GM21360 (cell line): ENCODE data around the gene CYP4B1.

ENCODE experiments used
- ATAC-seq: cut with Tn5 transposase; IDR thresholded peaks from one replicate; pipeline ENCODE4 v1.9.1; 2021; ENCODE audit warnings: mild to moderate bottlenecking, moderate library complexity; ENCODE audit not compliant: unreplicated experiment

Gene CYP4B1

GRCh38 chr1:46793126-46793525 is 5.7 kb upstream of the CYP4B1 start:
- ATAC-seq = no peak

GRCh38 chr1:46797696-46798470 is 963 bp upstream of the CYP4B1 start:
- ATAC-seq = no peak

- ATAC-seq = no peak
Observed at GRCh38 chr1:46800742-46801141, 1.9 kb downstream of the CYP4B1 start.

DNA sequence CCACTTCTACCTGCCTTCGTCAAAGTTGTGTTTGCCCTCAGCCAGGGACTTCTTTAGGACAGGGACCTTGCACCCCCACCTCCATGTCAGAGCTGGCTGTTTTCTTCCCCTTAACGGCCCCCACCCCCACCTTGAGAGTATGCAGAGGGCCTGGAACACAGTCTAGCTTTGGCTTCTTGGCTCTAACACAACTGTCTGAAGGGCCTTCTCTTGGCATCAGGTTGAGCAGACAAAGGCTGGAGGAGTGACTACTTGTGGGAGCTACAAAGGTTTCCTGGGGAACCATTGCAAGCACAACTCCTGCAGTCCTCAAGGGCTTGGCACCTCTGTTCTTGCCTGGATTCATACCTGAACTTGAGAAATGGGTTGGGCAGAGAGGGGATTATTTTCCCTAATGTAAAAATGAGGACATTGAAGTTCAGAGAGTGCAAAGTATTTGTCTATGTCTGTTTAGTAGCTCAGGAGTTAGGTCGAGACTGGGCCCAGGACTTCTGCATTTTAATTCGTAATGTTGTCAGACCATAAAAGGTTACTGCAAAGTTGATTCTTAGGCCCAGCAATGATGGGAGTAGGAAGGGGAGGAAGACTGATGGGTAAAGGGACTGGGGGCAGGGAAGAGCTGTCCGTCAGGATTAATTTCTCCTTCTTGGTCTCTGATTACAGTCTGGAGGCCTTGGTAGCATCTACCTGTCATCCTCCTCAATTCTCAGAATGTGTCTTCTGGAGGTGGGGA is 2.6 kb downstream of the CYP4B1 start:
- ATAC-seq = no peak

- ATAC-seq = no peak
Observed at GRCh38 chr1:46802081-46802480, 3.2 kb downstream of the CYP4B1 start.

GRCh38 chr1:46802901-46803574 is 4.2 kb downstream of the CYP4B1 start:
- no peak for ATAC-seq

DNA sequence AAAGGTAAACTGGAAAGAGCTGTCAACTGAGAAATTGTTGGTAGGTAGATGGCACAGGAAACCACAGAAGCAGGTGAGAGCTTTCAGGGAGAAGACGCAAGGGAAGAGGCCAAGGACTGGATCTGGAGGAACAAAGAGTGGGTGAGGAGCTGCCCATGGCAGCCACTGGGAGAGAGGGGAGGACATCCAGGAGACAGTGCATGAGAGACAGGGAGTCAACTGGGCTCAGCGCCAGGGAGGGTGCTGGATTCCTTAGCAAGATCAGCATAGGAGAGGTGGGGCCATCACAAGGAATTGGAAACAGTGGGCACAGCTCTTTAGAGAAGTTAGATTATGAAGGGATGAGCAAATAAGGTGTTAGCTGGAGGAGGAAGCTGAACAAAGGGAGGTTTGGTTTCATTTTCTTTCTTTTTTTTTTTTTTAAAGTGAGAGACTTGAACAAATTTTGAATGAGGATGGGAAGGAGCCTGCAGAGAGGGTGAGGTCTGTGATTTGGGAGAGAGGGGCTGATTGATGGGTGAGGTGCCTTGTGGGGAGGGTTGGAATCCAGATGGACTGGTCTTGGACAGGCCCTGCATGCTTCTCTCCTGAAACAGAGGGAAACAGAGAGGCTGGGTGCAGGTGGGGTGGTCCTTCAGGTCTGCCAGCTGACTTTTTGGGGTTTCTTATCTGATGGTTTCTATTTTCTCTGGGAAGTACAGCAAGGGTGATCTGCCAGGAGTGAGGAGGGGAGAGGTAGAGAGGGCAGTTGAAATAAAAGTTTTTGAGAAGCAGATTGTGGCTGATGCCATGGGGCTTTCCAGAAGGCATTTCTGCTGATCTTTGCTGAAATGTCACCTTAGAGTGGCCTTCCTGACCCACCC is 5.4 kb downstream of the CYP4B1 start:
- no peak for ATAC-seq

GRCh38 chr1:46804926-46805325 is 6.1 kb downstream of the CYP4B1 start:
- ATAC-seq = no peak

GRCh38 chr1:46805755-46806154 is 6.9 kb downstream of the CYP4B1 start:
- ATAC-seq = no peak

- no peak for ATAC-seq
Observed at GRCh38 chr1:46806196-46807020, 7.6 kb downstream of the CYP4B1 start.

DNA sequence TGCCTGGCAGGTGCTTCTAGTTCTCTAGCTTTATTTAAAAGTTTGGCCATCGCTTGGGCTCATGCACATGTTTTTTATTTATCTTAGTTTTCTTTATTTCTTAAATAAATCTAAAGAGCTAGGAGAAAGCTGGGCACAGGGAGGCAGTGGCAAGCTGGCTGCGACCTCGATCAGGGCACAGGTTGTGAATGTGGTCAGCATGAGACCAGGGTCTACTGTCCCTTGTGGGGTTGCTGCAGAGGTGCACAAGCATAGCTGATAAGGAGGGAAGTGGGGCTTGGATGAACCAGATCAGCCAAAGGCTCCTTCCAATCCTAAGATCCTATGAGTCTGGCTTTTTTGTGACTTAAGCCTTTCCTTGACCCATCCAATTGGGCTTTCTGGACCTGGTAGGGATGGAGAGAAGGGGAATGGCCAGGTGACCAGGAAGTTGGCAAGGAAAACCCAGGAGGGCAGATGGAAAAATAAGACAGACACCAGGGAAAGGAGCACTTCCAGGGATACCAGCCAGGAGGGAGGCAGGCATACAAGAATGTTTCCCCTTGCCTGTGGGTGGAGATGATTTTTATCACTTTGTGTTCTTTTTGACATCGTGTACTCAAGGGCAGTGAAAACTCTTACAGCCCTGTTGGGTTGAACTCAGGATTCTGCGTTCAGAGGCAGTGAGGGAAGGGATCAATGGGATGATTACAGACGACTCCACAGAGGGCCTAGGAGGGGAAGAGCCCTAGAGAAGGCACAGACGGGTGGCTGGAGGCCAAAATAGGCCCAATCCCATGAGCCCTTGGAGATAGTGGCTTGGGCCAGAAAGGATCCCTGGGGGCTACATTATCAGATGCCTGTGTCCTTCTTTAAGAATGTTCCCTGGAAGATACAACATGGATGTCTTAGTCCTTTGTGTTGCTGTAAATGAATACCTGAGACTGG is 8.5 kb downstream of the CYP4B1 start:
- no peak for ATAC-seq

GRCh38 chr1:46809071-46809470 is 10.2 kb downstream of the CYP4B1 start:
- no peak for ATAC-seq

GRCh38 chr1:46809904-46810303 is 11.1 kb downstream of the CYP4B1 start:
- ATAC-seq = no peak

DNA sequence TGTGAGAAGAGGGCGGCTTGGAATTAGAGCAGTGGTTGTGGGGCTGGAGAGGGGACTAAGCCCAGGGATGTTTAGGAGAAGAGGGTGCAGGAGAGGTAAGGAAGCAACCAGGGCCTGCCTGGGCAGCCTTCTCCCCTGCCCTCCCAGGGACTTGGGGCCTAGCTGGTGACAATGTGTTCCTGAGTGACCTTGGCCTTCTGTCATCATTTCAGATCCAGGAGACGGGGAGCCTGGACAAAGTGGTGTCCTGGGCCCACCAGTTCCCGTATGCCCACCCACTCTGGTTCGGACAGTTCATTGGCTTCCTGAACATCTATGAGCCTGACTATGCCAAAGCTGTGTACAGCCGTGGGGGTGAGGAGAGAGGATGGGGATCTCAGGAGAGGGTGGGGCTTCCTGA is 11.8 kb downstream of the CYP4B1 start:
- no peak for ATAC-seq

DNA sequence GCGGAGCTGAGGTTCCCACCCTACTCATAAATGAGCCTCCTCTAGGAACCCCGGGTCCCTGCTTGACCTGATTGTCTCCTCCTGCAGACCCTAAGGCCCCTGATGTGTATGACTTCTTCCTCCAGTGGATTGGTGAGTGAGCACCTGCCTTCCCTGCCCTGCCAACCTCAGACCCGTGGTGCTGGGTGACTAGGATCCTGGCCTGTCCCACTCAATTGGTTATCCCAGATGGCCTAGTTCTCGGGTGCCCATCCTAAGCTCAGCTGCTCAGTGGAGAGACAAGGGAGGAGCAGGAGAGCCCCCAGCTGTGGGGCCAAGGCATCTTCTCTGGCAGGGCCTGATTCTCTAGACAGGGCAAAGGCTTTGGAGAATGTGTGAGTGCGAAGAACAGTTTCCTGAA is 12.2 kb downstream of the CYP4B1 start:
- ATAC-seq = no peak

- no peak for ATAC-seq
Observed at GRCh38 chr1:46812065-46812963, 13.5 kb downstream of the CYP4B1 start.

DNA sequence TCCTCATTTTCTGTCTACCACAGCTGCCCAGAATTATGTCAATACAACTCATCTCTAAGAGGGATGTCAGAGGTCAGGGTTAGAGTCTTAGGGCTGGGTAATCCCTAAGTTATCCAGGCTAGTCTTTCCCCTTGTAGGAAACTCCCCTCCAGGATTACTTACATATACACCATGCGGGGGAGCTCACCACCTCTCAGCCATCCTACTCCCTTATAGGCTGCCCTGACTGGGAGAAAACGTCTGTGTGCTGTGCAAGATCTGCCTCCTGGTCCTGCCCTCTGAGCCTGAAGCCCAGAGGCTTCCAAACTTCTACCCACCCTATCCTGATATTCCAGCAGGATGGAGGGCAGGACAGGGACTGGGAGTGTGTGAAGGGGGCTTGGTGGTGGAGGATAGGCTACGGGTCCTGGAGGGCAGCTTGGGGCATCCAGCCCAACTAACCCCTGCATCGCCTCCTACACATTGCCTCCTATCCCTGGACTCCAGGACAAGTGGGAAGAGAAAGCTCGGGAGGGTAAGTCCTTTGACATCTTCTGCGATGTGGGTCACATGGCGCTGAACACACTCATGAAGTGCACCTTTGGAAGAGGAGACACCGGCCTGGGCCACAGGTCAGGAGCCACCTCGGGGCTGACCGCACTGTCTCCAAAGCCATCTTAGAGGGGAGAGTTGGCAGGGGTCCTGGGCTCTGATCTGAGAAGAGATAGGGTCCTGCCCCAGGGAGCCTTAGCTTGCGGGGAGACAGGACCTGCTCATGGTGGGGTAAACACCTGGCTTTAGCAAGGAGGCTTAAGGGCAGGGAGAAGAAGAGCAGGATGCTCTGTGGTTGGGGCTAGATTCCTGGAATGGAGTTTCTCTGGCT is 14.4 kb downstream of the CYP4B1 start:
- ATAC-seq = no peak
